Uterus (tissue), 4 donors: Measurements from ENCODE around the gene ELK4. TPM values are rescaled to one million over a fixed set of nuclear protein-coding genes. Genes with fewer than 3 reads are reported as not detected.

ENCODE experiments used
- DNase-seq, 2 donors: peaks; one replicate each; pipeline ENCODE4 v3.0.0-alpha.2; 2019 to 2020
- H3K27ac ChIP-seq, 2 donors: fragments of 200-600 bp; sonication (generic); 1 replicate in 1 of 2; 2 replicates in 1 of 2; pipeline ENCODE4 v1.5.1; 2016 to 2018
- H3K27me3 ChIP-seq, 2 donors: fragments of 200-600 bp; sonication (generic); one replicate each; pipeline ENCODE4 v1.5.1; 2018 to 2019; ENCODE audit warnings: control low read depth in 1 of 2
- H3K36me3 ChIP-seq, 2 donors: fragments of 200-600 bp; sonication (generic); one replicate each; pipeline ENCODE4 v1.5.1; 2019; ENCODE audit warnings: control low read depth in 1 of 2
- H3K4me1 ChIP-seq, 2 donors: fragments of 200-600 bp; sonication (generic); one replicate each; pipeline ENCODE4 v1.5.1; 2018 to 2019; ENCODE audit warnings: control low read depth in 1 of 2
- H3K4me3 ChIP-seq, 2 donors: fragments of 200-600 bp; sonication (generic); 1 replicate in 1 of 2; 2 replicates in 1 of 2; pipeline ENCODE4 v1.5.1; 2018 to 2019; ENCODE audit warnings: mild to moderate bottlenecking in 1 of 2
- H3K9me3 ChIP-seq, 2 donors: fragments of 200-600 bp; sonication (generic); one replicate each; pipeline ENCODE4 v1.5.1; 2019; ENCODE audit warnings: control low read depth in 1 of 2
- POLR2A ChIP-seq, 2 donors: fragments of 450-650 bp; IDR thresholded peaks; one replicate each; pipeline ENCODE4 v1.6.1; 2016; ENCODE audit warnings: antibody characterized with exemption in 2 of 2, mild to moderate bottlenecking in 1 of 2, moderate library complexity in 1 of 2
- intact Hi-C: fragments of 100-400 bp; cut with DNase I; formaldehyde crosslinking; loops from one replicate; pipeline ENCODE4 v1.15.1; 2023; ENCODE audit warnings: low total_unique reads
- total RNA-seq, 4 donors: library from RNA; depleted of rRNA in 3 of 4; stranded (reverse); fragments of >200 nt in 3 of 4; gene quantifications; one replicate each; pipeline versions ENCODE4 v1.1.0 to v1.2.4, GENCODE V29; 2014 to 2023
- TF ChIP-seq, protein P1 (sequence below), 4 experiments: fragments of 200-600 bp in 2 of 4; fragments of 450-650 bp in 2 of 4; sonication (generic) in 2 of 4; IDR thresholded peaks; one replicate each; pipeline ENCODE4 v1.5.1; 2016 to 2019; ENCODE audit warnings: antibody characterized with exemption in 4 of 4, mild to moderate bottlenecking in 2 of 4, moderate library complexity in 1 of 4
- donor health status: DM: yes; HTN: yes; CAD: no.

Gene ELK4
- total RNA-seq, 4 donors from 2014 or later, result 17.9 to 97.7 (median 26.7) TPM

DNA sequence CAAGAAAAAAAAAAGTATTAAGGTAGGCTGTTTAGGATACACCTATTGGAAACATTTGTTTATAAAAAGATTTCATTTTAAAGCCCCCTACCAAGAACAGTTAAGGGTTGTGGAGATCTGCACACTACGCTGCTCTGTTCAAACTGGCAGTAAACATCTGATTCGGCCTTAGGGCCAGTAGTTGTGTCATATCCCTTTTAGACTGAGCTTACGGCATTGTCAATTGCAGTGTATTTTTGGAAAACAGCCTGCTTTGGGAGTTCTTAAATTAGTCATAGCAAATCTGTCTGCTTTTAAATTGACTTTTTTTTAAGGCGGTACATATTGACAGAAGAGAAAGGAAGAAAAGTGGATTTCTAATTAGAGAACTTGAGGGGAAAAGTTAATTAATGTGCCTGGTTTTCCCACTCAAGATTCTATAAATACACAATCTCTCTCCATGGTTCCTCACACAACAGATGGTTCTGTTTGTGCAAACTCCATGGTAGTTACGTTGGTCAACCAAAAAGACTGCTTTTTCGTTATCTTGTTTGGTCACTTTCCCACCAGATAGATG, 1.7 kb upstream of the ELK4 start:
- Histone ChIP-seq H3K36me3 (no peaks in the 10 kb centered on the region), H3K4me1 (peaks cover 9 to 11% of the 10 kb centered on the region in 2 donors), H3K9me3 (no peaks in the 10 kb centered on the region), H3K27me3 (no peaks in the 10 kb centered on the region), H3K27ac (peak overlapping the region; percentile 18 to 100), H3K4me3 (no peak overlapping the region)
- intact Hi-C loops, result loop anchor here (5.0 kb wide), 1 partner anchor 41 kb away; no protein-coding TSS in a partner anchor
- DNase-seq, result no peak
- no peak for TF ChIP-seq POLR2A (IDR thresholded peaks at IDR 0.05)
- TF ChIP-seq, protein P1, sequence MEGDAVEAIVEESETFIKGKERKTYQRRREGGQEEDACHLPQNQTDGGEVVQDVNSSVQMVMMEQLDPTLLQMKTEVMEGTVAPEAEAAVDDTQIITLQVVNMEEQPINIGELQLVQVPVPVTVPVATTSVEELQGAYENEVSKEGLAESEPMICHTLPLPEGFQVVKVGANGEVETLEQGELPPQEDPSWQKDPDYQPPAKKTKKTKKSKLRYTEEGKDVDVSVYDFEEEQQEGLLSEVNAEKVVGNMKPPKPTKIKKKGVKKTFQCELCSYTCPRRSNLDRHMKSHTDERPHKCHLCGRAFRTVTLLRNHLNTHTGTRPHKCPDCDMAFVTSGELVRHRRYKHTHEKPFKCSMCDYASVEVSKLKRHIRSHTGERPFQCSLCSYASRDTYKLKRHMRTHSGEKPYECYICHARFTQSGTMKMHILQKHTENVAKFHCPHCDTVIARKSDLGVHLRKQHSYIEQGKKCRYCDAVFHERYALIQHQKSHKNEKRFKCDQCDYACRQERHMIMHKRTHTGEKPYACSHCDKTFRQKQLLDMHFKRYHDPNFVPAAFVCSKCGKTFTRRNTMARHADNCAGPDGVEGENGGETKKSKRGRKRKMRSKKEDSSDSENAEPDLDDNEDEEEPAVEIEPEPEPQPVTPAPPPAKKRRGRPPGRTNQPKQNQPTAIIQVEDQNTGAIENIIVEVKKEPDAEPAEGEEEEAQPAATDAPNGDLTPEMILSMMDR (IDR thresholded peaks at IDR 0.05), result no peak

DNA sequence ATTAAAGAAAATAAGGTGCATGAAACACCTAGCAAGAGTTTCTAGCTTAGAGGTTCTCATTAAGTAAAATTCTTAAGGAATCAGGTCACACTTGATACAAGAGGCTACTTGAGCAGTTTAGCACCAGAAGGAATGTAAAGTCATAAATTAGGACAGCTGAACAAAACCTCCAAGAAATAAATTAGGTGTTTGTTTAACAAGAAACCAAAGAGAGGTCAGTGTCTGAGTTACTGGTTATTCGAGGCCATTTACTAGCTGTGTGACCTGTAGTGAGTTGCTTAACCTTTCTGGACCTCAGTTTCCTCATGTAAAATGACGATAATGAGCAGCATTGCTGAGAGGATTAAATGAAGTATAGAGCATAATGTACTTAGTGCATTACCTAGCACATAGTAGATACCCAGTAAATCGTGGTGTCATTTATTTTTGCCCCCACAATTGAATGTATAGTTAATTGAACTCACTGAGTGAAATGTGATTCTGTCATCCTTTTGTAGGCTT, 908 bp upstream of the ELK4 start:
- Histone ChIP-seq H3K36me3 (no peaks in the 10 kb centered on the region), H3K27me3 (no peaks in the 10 kb centered on the region), H3K27ac (peak overlapping the region; percentile 94 to 100), H3K4me3 (peak overlapping the region; percentile 86), H3K4me1 (peaks cover 9 to 11% of the 10 kb centered on the region in 2 donors), H3K9me3 (no peaks in the 10 kb centered on the region)
- DNase-seq, result no peak
- intact Hi-C loops, result loop anchor here (5.0 kb wide), 1 partner anchor 40 kb away; no protein-coding TSS in a partner anchor
- TF ChIP-seq, protein P1 (IDR thresholded peaks at IDR 0.05), result no peak
- TF ChIP-seq POLR2A (IDR thresholded peaks at IDR 0.05), result no peak

GRCh38 chr1:205631010-205631767, 622 bp downstream of the ELK4 start:
- no peaks in the 10 kb centered on the region for H3K9me3 ChIP-seq
- no peak for TF ChIP-seq POLR2A (IDR thresholded peaks at IDR 0.05)
- TF ChIP-seq, protein P1 (IDR thresholded peaks at IDR 0.05), result no peak
- H3K27ac ChIP-seq, result peak overlapping the region; percentile 94 to 100
- intact Hi-C loops, result loop anchor here (5.0 kb wide), 1 partner anchor 39 kb away; no protein-coding TSS in a partner anchor
- no peaks in the 10 kb centered on the region for H3K36me3 ChIP-seq
- peak overlapping the region; percentile 86 for H3K4me3 ChIP-seq
- no peaks in the 10 kb centered on the region for H3K27me3 ChIP-seq
- peaks cover 9 to 11% of the 10 kb centered on the region in 2 donors for H3K4me1 ChIP-seq
- peak; percentile 37 to 53 for DNase-seq

GRCh38 chr1:205630651-205631009, 1.2 kb downstream of the ELK4 start:
- Histone ChIP-seq H3K36me3 (no peaks in the 10 kb centered on the region), H3K9me3 (no peaks in the 10 kb centered on the region), H3K27me3 (no peaks in the 10 kb centered on the region), H3K4me3 (peak overlapping the region; percentile 86), H3K4me1 (peaks cover 9 to 11% of the 10 kb centered on the region in 2 donors), H3K27ac (peak overlapping the region; percentile 94 to 100)
- no peak for DNase-seq
- intact Hi-C loops, result loop anchor here (5.0 kb wide), 1 partner anchor 38 kb away; no protein-coding TSS in a partner anchor
- TF ChIP-seq, protein P1 (IDR thresholded peaks at IDR 0.05), result no peak
- TF ChIP-seq POLR2A (IDR thresholded peaks at IDR 0.05), result no peak

DNA sequence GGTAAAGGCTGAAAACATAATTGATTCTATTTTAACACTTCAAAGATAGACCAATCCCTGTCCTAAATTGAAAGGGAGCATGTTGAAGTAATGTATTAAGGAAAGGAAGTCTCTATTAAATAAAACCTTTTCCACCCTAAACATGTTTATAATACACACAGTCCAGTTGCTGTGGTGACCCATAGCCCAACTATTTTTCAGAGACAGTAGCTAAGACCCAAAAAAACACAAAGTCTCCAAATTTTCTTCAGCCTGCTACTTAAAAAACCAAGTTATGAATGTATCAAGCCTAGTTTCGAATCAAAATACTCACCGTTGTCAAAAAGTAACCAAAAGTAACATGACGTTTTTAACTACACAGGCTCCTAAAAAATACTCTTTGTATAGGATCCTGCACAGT, 1.6 kb downstream of the ELK4 start:
- H3K9me3 ChIP-seq, result no peaks in the 10 kb centered on the region
- TF ChIP-seq, protein P1 (IDR thresholded peaks at IDR 0.05), result no peak
- TF ChIP-seq POLR2A (IDR thresholded peaks at IDR 0.05), result no peak
- H3K36me3 ChIP-seq, result no peaks in the 10 kb centered on the region
- H3K27me3 ChIP-seq, result no peaks in the 10 kb centered on the region
- peaks cover 9 to 11% of the 10 kb centered on the region in 2 donors for H3K4me1 ChIP-seq
- H3K27ac ChIP-seq, result peak overlapping the region; percentile 94 to 100
- intact Hi-C loops, result loop anchor here (5.0 kb wide), 1 partner anchor 38 kb away; no protein-coding TSS in a partner anchor
- peak overlapping the region in 1 of 2 donors; percentile 86 for H3K4me3 ChIP-seq
- no peak for DNase-seq
